HPDE6-E6E7 (cell line): ENCODE measurements around the gene ODAM.
"Not testable (repeated sequence)": the region's sequence is repeated elsewhere in the genome, so short reads cannot be mapped to it uniquely, and the experiment has no call there.

Experiments used
- DNase-seq: peaks from one replicate; pipeline ENCODE4 v3.0.0; 2011; ENCODE audit warnings: missing footprints; ENCODE audit errors: extremely low spot score

Gene ODAM

DNA sequence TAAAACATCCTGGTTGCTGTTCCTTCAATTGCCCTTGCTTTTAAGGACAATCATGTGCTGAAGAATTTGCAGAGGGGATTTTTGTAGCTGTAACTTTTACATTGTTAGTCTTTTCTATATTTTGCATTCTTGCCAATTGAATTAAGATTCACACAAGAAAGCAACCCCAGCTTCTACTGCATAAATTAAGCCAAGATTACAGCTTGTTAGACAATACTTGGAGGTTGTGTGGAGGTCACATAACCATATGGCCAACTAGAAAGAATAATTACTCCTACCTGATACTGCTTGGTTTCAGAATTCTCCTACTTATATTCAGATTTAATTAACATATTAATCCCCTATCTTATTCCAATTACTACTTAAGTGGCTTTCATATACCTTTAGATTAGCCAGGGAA, 26.3 kb downstream of the ODAM start:
- DNase-seq, result not testable (repeated sequence)

- no peak for DNase-seq
Measured at GRCh38 chr4:70225824-70226223, 30.3 kb downstream of the ODAM start, which contains the start of gene FDCSP. Gene FDCSP (plus strand): TSS chr4:70226124. CDS start chr4:70231195, 5,071 bp downstream.

- no peak for DNase-seq
Measured at GRCh38 chr4:70236125-70236524, 40.6 kb downstream of the ODAM start.

DNA sequence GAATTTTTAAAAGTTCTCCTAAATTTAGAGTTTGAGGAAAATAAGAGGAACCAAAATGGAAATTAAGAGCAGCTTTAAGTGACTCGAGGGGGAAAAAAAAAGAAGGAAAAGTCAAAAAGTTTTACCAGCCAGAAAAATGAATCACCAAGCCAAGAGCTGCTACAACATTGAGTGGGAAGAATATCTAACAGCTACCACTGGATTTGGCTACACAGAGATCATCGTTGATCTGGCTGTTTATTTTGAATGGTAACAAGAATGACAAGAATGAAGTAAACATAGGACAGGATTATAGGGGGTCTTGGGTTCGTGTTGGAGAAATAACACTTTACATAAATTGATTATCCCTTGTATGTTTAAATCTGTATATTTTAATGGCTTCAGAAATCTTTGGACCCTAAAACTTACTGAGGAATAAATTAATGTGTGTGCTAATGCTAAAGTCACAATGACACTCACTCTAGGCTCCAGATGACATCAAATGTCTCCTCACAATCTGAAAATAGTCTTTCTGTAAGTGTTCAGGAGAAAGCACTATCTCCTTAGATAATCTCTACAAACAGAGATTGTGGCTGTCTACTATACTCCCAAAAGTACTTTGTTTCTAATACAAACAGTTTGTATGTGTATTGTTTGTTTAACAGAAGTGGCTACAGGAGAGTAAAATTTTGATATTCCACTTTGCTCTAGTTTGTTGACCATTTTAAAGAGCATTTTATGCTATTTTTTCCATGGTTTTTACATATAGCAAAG, 43.8 kb downstream of the ODAM start:
- DNase-seq, result no peak

DNA sequence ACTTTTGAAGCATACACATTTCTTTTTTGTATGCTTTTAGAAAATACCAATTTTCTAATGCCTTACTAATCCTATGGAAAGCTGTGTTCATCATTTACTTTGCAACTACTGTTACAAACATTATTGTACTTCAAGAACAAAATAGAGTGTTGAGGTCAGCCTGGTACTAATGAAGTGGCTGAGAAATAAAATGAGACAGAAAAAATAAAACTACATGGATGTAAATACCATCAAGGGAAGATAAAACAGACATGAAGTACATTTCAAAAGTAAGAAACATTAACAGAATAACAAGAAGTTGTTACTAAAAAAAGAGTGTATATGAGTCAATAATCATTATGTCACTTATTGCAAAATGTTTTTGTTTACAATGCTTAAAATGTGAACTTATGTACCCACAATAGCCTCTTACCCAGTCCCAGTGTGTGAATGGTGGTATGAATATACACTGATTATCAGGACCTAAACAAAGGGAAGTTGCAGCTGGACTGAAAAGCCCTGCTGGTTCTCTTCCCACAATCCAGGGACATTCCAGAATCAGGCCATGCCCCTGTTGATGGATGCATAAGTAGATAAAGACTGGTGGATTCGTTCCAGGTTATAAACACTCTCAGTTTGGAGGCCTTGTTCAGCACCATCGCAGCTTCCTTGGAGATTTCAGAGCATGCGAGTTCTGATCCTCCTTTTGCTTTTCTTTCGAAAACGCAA, 44.5 kb downstream of the ODAM start:
- no peak for DNase-seq

DNA sequence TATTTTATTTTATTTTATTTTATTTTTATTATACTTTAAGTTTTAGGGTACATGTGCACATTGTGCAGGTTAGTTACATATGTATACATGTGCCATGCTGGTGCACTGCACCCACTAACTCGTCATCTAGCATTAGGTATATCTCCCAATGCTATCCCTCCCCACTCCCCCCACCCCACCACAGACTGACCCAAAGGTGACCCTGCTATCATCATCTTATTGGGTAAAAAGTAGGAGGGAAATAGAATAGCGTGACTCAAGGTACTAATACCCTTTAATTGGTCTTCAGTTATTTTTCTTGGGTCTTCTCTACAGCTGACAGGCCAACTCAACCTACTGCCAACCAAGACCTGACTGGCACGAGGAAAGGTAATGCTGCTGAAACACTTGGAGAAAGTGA, 46.8 kb downstream of the ODAM start, which contains the start of gene CSN3:
TSS of gene CSN3 (plus strand) at position 301 of the 400 bp plus-strand sequence. CDS start 2,223 bp downstream, outside the sequence.
- DNase-seq, result not testable (repeated sequence)

- no peak for DNase-seq
Measured at GRCh38 chr4:70243091-70243490, 47.6 kb downstream of the ODAM start.

GRCh38 chr4:70251250-70251944, 55.9 kb downstream of the ODAM start:
- no peak for DNase-seq

DNA sequence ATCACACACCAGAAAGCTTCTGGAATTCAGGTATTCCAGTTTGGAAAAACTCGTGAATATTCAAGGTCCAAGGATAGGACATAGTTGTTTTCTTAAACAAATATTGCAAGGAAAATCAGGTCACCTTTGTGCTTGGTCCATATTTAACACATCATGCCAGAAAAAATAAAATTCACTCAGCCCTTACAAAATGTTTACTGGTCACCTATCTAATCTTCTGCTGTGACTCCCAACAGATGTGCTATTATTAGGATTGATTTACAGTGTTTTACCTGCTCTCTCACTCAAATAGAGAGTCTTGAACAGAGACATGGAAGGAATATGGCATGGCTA, 56.4 kb downstream of the ODAM start:
- DNase-seq, result no peak
